Choroid plexus epithelial cell (primary cell): Measurements from ENCODE around the gene RTN4R.
A peak's percentile ranks its signal among the peaks of the same experiment; 100 is the strongest.

ENCODE experiments used
- DNase-seq: peaks from one replicate; pipeline ENCODE4 v3.0.0-alpha.2; 2010; ENCODE audit warnings: low read depth
- H3K4me3 ChIP-seq: 2 replicates; pipeline ENCODE4 v1.5.1; 2011; ENCODE audit warnings: low read depth, mild to moderate bottlenecking, control low read depth, low read length, moderate library complexity
- TF ChIP-seq, protein P1 (sequence below): conservative IDR thresholded peaks from 2 replicates; pipeline ENCODE4 v1.5.1; 2011; ENCODE audit warnings: low read depth, mild to moderate bottlenecking, control low read depth, inconsistent platforms, low read length, moderate library complexity

RTN4R gene

DNA sequence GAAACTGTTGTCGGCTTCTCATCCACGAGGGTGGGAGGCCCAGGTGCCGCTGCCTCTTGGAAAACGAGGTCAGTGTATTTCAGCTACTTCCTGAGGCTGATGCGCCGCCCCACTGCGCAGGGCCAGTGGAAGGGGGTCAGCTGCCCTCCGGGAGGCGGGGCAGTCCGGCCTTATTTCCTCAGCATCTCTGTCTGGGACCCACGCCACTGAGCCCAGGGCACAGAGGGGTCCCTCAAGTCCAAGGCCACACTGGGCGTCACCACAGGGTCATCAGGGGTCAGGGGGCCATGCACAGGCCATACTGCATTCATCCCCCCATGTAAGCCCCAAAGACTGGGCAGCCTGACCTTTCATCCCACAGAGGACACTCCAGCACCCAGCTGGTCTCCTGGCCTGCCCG lies 12.1 kb downstream of the RTN4R start:
- no peak overlapping the region for H3K4me3 ChIP-seq
- TF ChIP-seq, protein P1, sequence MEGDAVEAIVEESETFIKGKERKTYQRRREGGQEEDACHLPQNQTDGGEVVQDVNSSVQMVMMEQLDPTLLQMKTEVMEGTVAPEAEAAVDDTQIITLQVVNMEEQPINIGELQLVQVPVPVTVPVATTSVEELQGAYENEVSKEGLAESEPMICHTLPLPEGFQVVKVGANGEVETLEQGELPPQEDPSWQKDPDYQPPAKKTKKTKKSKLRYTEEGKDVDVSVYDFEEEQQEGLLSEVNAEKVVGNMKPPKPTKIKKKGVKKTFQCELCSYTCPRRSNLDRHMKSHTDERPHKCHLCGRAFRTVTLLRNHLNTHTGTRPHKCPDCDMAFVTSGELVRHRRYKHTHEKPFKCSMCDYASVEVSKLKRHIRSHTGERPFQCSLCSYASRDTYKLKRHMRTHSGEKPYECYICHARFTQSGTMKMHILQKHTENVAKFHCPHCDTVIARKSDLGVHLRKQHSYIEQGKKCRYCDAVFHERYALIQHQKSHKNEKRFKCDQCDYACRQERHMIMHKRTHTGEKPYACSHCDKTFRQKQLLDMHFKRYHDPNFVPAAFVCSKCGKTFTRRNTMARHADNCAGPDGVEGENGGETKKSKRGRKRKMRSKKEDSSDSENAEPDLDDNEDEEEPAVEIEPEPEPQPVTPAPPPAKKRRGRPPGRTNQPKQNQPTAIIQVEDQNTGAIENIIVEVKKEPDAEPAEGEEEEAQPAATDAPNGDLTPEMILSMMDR: no peak
- no peak for DNase-seq

DNA sequence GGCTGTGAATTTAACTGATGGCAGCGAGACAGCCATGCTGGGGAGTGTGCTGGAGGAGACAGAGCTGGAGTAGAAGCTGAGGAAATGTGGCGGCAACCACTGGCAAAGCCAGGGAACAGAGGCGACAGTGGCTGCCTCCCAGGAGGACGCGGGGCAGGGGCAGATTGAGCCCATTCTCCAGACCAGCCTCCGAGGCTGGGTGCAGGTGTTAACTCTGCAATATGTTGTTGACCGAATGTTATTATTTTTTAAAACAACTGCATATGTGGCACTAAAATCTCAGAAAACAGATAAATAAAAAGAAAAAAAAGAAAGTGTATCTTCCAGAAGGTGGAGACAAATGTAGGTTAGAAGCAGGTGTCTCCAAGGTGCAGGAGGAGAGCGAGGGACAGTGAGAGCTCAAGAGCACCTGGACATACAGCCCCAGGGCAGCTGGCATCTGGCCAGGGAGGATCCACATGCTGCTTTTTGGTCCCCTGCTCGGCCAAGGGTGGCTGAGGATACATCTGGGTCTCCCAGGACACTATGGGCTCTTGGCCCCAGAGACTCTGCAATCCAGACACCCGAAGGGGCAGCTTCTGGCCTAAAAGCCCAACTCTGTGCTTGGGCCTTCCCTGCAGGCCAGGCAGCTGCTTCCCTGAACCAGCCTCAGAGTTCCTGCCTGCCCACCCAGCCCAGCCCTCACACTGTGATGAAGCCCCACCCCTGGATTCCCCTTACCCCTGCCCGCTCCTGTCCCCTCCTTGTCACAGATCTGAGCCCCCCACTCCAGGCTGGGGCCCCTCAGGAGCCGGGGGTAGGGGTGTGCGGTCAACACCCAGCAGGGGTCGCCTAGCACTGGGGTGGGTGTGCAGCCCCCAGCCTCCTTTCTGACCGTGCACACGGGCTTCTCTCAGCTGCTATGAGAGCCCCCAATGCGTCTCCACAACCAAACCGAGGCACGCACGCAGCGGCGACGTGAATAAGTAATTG lies 12.9 kb downstream of the RTN4R start:
- DNase-seq: no peak
- TF ChIP-seq, protein P1: no peak
- no peak overlapping the region for H3K4me3 ChIP-seq

DNA sequence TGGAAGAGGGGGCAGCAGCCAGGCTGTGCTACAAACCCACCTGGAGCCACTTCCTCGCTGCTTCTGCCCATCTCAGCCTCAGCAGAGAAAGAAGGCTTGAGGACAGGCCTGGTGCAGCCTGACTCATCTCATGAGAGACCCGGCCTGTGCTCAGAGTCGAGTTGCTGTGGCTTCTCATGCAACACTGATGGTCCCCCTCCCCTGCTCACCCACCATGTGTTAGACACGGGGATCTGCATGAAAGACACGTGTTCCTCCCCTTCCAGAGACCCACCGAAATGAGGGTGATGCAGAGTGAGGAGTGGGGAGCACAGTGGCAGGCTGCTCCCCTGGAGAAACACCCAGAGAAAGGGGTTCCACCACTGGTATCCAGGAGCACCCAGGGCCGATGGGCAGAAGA lies 15.0 kb downstream of the RTN4R start:
- TF ChIP-seq, protein P1: no peak
- no peak overlapping the region for H3K4me3 ChIP-seq
- no peak for DNase-seq

DNA sequence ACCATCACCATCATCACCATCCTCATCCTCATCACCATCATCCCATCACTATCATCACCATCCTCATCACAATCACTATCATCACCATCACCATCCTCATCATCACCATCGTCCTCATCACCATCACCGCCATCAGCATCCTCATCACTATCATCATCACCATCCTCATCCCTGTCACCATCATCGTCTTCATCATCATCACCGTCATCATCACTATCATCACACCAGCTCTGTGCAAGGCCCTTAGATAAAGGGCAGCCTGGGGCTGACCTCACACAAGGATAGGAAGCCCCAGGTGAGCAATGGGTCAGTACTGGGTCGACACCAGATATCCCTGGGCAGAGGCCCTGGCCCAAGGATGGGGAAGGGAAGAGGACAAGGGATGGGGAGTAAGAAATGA lies 16.1 kb downstream of the RTN4R start:
- no peak for DNase-seq
- H3K4me3 ChIP-seq: no peak overlapping the region
- TF ChIP-seq, protein P1: no peak

DNA sequence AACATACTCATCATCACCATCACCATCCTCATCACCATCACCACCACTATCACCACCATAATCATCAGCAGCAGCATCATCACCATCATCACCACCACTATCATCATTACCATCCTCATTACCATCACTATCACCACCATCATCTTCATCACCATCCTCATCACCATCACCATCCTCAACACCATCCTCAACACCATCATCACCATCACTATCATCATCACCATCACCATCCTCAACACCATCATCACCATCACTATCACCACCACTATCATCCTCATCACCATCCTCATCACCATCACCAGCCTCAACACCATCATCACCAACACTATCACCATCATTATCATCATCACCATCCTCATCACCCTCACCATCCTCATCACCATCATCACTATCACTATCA lies 16.6 kb downstream of the RTN4R start:
- DNase-seq: no peak
- TF ChIP-seq, protein P1: no peak
- H3K4me3 ChIP-seq: no peak overlapping the region

DNA sequence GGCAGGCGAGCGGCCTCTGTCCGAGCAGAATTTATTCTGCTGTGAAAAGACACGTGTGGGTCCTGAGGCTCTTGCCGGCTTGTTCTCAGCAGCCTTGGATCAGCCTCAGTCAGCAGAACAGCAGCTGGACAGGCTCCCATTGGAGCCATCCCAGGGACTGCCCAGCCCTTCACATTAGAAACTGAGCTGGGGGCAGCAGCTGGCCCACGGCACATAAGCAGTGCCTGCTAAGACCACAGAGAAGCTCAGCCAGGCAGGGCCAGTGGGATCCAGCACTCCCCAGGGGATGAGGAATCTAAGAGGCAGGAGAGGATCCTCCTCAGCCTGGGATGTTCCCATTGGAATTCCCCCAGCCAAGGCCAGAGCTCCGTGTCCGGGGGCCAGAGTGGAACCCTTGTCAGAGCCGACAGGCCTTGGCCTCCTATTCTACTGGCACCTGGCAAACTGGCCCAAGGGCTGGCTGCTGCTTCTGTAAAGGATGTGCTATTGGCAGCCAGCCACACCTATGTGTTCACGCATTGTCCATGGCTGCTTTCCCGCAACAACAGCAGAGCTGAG lies 18.2 kb downstream of the RTN4R start:
- no peak overlapping the region for H3K4me3 ChIP-seq
- DNase-seq: peak; percentile 46
- TF ChIP-seq, protein P1: no peak
